ENCODE results near the gene ITFG1.

Gene ITFG1

DNA sequence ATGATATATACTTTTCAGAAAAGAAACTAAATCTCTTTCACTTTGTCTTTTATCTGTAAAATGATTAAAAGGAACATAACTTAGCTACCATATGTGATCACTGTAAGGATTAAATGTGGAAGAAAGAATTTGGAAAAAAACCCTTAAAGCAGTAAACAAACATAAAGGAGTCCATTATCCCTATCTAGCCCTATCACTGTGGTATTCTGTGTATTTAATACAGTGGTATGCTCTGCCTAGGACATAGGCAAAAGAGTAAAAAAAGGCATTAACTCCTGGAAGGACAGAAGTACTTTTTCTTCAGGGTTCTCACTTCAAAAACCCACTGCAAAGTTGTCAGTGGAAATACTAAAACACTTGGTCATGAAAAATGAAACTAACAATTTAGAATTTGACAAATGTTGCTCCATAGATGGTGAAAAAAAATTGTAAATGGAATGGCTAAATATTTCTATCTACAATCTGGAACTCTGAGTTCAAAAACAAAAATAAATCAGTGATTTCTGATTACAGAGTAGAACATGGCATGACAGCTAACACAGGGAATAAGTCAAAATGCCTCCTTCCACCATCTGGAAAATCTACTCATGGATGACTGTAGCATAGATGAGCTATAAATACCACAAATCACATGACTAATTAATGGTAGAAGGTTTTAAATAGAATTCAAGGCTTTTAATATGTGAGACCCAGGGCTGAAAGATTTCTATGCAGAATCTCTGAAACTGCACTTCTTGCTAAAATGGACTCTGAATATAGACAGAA is 140.1 kb downstream of the ITFG1 start:
- DNase-seq: no peak

DNA sequence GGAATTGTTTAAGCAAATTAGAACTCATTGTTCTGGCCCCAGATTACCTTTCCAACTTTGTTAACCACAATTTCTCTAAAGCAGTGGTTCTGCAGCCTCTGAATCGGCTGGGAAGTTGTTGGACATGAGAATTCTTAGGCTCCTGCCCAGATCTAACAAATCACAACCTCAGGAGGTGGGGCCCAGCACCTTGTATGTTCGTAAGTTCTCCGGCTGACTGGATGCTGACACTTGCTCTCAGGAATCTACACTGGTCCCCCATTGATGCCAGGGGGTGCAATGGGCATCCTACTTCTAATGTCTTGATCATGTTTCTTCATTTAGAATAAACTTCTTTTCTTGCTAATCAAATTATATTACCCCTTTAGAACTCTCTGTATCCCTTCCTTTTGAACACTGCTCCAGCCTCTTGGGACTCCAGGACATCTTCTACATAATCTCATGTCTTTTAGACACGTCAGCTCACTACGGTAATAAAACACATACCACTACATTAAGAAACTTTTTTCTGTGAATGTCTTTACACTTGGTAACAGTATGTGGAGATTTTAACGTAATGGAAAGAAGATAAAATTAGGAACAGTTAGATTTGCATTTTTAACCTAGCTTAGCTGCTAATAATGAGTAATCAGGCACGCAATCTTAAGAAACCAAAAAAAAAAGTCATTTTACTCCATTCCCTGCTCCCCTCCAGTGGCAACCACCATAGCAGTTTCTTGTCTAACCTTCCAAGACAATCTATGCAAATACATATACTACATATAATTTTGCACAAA is 143.2 kb downstream of the ITFG1 start:
- no peak for DNase-seq

- DNase-seq: no peak
Measured at GRCh38 chr16:47316442-47317015, 144.3 kb downstream of the ITFG1 start.

DNA sequence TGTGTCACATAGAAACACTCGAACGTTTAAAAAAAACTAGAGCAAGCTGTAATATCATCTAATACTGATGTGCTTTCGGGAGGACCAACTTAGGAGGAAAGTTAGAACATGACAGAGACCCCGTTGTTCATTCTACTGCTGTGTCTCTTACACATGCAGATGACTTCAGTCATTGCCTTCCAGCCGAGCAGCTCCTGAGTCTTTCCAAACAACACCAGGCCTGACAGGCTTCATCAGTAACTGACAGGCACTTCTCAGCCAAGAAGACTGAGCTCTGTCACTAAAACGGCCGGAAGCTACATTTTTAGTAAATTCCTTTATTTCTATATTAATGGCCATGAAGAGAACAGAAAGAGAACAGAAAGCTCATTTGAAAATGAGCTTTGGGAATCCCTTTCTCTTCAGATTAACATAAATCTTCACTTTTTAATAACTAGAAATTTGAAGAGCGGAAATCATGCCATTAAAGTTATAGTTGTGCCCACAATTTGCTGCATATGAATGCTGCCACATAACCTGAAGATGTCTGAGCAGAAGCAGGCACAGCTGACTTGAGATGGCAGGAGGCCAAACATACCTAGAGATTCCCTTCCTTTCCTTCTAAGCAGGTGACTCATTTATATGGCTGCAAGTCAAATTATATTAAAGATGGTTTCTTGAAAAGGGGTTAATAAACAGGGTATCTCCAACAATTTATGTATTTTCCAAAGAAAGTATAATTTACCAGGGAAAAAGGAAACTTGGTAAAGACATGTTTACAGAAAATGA is 148.9 kb downstream of the ITFG1 start:
- no peak for DNase-seq

DNA sequence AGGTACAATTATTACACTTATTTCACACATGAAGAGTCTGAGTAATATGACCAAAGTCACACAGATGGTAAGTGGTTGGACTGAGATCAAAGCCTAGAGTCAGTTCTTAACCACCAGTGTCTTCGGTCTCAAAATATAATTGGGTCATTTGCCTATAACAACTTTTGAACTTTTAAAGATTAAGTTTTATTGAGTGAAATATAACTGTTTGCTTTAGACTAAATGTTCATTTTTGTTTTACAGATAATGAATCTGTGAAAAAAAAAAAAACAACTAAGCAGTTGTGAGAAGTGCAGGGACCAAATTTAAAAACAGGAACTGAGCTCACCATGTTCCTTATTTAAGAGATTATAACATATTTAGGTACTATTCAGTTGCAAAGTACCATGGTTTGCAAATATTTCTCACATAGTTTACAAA is 150.1 kb downstream of the ITFG1 start:
- DNase-seq: no peak

DNA sequence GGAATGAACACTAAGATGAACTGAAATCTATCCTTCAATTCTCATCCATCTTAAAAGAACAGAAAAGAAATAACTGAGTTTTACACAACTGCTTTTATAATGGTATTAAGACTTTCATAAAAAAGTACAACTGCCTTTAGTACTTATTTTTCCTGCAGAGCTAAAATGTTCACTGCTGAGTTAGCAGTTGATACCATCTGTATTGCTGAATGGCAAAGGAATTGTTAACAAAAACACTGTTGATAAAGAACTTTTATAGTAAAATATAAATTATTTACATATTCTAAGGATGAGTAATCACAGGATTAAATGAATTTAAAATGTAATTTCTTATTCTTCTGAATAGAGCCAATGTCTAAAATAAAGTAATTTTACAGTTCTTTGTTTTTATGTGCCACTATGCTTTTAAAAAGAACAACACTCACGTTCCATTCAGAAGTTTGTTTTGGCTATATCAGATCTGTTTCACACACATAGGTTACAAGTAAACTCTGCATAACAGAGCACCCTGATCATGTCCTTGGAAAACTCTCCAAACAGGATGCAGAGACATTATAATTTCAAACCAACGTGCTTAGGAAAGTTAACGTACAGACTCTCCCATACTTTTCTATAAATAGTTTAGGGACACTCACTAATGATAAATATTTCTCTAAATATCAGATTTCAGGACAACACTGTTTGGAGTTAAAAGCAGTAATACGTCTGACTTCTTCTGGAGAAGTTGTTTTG is 151.1 kb downstream of the ITFG1 start:
- DNase-seq: no peak

DNA sequence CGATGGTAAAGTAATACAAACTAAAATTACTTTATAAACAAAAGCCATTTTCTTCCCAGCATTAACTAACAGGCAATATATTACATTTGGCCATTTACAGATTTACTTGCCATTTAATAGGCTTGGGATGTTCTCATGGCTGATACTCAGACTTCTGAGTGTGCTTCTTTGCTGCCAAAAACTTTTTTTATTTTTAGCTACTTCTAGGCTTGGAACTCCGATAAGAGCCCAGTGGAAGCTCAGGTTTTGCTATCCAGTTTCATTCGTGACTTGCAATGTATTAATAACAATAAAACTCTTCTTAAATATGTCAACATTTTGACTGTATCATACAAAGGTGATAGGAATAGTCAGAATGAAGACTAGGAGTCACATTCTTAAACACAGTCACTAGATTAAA is 152.3 kb downstream of the ITFG1 start:
- DNase-seq: no peak

GRCh38 chr16:47304563-47304962 is 156.3 kb downstream of the ITFG1 start:
- no peak for DNase-seq

DNA sequence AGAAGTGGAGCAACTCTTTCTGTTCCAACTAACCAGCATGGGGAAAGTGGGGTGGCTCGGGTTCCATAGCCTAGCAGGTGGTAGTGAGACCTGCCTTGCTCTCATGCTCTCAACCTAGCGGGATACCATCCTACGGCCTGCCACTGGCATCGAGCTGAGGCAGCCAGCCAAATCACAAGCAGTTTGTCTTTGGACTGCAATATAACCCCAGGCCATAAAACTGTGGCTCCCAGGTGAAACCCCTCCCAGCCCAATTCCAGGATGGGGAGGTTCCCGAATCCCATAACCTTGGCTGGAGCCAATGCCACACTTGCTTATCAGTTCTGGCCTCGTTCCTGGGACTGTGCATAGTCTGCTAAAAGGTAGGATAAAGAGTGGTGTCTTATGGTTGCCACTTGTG is 161.3 kb downstream of the ITFG1 start:
- no peak for DNase-seq

- no peak for DNase-seq
Measured at GRCh38 chr16:47284999-47285398, 175.9 kb downstream of the ITFG1 start.

- no peak for DNase-seq
Measured at GRCh38 chr16:47278306-47278970, 182.4 kb downstream of the ITFG1 start.

- DNase-seq: no peak
Measured at GRCh38 chr16:47276522-47276921, 184.3 kb downstream of the ITFG1 start.

DNA sequence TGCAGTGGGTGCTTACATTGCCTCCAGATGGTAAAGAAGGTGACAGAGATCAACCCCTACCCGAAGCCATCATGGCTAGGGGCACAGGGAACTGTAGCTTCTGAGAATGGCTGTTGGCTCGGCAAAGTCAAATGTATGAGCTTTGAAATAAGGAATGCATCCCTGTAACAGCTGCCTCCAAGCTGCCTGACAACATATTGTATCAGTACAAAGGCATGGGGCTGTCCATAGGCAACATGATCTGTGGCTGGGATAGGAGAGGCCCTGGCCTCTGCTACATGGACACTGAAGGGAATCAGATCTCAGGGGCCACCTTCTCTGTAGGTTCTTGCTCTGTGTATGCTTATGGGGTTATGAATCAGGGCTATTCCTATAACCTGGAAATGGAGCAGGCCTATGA is 197.9 kb downstream of the ITFG1 start:
- no peak for DNase-seq

DNA sequence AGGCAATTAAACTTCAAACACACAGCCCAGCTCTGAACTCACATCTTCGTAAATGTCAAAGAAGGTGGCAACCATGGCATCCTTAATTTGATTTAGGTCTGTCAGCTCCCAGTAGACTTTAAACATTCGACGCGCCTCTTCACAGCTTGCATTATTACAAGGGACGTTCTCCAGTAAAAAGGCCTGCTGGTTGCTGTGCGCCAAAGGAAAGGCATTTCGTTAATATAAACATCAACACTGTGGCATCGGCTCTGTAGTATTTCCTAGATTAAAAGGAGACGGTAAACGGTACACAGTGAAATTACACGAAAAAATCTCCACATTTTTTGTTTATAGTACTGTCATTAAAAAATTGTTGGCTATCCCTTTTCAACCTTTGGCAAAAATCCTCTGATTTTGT is 200.4 kb downstream of the ITFG1 start:
- DNase-seq: no peak

GRCh38 chr16:47258874-47259461 is 201.9 kb downstream of the ITFG1 start:
- no peak for DNase-seq

DNA sequence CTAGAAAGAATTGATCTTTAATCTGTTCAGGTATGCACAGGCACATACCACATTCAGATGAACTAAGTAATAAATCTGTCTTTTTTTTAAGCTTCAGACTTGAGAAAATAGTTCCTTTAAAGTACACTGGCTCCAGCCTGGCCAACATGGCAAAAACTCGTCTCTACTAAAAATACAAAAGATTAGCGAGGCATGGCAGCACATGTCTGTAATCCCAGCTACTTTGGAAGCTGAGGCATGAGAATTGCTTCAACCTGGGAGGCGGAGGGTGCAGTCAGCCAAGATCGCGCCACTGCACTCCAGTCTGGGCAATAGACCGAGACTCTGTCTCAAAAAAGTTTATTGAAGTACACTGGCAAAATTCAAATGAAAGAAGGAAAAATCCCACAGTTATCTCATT is 206.1 kb downstream of the ITFG1 start:
- no peak for DNase-seq

- DNase-seq: no peak
Measured at GRCh38 chr16:47250983-47251382, 209.9 kb downstream of the ITFG1 start.

- DNase-seq: no peak
Measured at GRCh38 chr16:47247690-47248089, 213.2 kb downstream of the ITFG1 start.

DNA sequence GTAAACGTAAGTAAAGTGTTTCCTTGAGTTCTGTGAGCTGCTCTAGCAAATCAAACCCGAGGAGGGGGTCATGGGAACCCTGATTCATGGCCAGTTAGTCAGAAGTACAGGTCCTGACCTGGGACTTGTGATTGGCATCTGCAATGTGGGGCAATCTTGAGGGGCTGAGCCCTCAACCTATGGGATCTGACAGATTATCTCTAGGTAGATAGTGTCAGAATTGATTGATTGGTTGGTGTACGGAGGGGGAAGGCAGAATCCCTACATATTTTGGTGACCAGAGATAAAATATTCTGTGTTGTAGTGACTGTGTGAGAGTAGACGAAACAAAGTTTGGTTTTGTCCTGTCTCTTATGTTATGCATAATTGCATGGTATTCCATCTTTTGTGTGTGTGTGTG is 216.7 kb downstream of the ITFG1 start:
- DNase-seq: no peak

- DNase-seq: no peak
Measured at GRCh38 chr16:47241061-47241460, 219.8 kb downstream of the ITFG1 start.

GRCh38 chr16:47236716-47237115 is 224.1 kb downstream of the ITFG1 start:
- DNase-seq: no peak

DNA sequence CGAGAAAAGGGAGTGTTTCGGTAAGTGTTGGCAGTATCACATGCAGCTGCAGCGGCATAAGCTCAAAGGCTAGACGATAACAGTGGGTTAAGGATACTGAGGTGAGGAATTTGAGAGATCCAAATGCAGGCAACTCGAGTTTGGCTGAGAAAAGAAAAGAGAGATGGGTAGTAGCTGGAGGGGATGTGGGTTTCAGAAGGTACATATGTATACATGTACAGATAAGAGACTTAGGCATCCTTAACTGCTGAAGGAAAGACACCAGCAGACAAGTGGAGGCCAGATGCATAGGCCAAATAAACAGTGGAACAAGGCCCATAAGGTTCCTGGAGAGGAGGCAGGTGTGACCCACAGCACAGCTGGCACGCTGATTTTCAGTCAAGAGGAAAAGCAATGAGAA is 230.6 kb downstream of the ITFG1 start:
- DNase-seq: no peak
